ENCODE results near the gene KCNJ6.
"Not testable (repeated sequence)": the region's sequence is repeated elsewhere in the genome, so short reads cannot be mapped to it uniquely, and the experiment has no call there.

GRCh38 chr21:37576929-37577328, 339.3 kb downstream of the KCNJ6 start:
- TF ChIP-seq CTCF (IDR thresholded peaks at IDR 0.05; ENCODE audit: poor library complexity); EZH2 (IDR thresholded peaks at IDR 0.05; ENCODE audit: borderline replicate concordance); EZH2phosphoT487 (IDR thresholded peaks at IDR 0.05; ENCODE audit: low read depth, severe bottlenecking, unreplicated experiment): not testable (repeated sequence)

Measured in hepatocyte (in vitro differentiated cells).